ENCODE results near the gene FRMD8.

FRMD8 gene

GRCh38 chr11:65415499-65416340, 29.3 kb downstream of the FRMD8 start:
- no peak for DNase-seq

GRCh38 chr11:65416341-65416824, 29.9 kb downstream of the FRMD8 start:
- DNase-seq, result peak; percentile 95

- no peak for DNase-seq
Observed at GRCh38 chr11:65416841-65417701, 30.6 kb downstream of the FRMD8 start.

DNA sequence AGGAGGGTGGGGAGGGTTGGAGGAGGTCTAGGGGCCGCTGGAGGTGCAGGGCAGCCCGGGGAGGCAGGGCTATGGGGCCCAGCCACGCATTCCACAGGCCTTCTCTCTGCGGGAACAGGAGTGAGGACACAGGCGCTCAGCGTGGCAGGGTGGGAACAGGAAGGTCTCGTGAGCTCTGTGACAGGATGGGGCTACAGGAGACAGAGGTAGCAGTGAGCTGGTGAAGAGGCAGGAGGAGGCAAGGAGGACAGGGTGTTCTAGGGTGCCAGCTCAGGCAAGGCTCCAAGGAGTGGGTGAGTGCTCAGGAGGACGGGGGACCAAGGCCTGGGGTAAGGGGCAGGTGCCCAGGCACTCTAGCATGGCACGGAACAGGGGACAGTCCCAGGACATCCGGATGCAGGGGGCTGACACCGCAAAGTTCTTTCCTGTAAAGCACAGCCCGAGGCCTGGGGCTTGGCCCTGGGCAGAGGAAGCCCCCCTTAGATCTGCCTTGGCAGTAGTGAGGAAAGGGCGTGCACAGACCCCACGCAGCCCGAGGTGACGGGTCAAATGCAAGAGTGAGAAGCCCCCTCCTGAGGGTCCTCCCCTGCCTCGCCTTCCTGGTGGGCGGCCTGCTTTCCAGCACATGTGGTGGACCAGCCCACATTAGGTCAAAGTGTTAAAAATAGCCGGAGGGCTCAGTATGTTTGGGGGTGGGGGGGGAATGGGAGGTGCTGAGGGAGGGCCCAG, 31.4 kb downstream of the FRMD8 start:
- no peak for DNase-seq

DNA sequence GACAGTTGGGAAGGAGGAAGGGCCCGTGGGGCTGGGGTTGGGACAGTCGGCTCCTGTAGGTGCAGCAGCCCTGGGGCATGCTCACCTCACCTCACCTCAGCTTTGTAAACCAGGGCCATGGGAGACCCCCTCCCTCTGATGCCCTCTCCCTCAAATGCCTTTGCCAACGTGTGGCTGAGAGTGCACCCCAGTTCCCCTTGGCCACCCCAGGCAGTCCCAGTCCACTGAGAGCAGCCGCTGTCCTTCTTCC, 31.9 kb downstream of the FRMD8 start:
- DNase-seq, result no peak

DNA sequence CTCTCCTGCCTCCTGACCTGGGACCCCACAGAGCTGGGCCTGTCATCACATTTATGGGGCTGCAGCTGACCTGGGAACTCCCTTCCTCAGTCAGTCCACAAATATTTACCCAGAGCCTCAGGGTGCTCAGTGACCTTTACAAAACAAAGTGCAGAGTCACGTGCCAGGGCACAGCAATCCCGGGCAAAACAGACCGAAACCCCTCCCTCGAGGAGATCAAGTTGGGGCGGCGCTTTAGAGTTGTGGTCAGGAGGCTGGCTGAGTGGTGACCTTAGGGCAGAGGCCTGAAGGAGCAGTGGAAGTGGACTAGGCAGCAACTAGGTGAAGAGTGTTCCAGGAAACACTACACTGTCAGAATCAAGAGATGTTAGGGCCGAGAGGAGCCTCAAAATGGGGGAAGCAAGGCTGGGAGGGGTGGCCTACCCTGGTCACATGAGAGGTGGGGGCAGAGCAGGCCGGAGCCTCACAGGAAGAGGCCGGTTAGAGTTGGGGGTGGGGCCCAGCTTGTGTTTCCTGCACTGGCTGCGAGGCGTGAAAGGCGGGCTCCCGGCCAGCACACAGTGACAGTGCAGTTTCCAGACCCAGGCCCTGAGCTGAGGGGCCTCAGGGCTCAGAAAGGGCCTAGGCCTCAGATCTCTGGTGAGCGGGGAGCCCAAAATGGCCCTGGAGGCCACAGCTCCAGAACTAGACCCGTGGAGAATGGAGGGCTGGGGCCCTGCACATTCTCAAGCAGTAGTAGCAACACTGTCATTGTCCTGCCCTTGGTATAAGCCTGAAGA, 32.4 kb downstream of the FRMD8 start:
- DNase-seq, result peak; percentile 95

DNA sequence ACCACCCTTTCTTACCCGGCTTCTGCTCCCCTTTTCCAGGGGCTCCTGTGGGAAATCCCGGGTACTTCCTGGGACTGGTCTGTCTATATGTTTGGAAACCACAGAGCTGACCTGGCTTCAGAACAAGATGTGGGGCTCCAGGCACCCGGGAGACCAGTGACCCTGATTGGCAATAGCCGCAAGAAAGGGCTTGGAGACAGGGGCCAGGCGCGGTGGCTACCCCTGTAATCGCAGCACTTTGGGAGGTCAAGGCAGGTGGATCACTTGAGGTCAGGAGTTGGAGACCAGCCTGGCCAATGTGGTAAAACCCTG, 33.0 kb downstream of the FRMD8 start:
- DNase-seq, result no peak

- DNase-seq, result peak; percentile 85
Observed at GRCh38 chr11:65419772-65420481, 33.5 kb downstream of the FRMD8 start.

- no peak for DNase-seq
Observed at GRCh38 chr11:65420506-65420905, 34.1 kb downstream of the FRMD8 start.

- peak; percentile 87 for DNase-seq
Observed at GRCh38 chr11:65420979-65421793, 34.7 kb downstream of the FRMD8 start.

DNA sequence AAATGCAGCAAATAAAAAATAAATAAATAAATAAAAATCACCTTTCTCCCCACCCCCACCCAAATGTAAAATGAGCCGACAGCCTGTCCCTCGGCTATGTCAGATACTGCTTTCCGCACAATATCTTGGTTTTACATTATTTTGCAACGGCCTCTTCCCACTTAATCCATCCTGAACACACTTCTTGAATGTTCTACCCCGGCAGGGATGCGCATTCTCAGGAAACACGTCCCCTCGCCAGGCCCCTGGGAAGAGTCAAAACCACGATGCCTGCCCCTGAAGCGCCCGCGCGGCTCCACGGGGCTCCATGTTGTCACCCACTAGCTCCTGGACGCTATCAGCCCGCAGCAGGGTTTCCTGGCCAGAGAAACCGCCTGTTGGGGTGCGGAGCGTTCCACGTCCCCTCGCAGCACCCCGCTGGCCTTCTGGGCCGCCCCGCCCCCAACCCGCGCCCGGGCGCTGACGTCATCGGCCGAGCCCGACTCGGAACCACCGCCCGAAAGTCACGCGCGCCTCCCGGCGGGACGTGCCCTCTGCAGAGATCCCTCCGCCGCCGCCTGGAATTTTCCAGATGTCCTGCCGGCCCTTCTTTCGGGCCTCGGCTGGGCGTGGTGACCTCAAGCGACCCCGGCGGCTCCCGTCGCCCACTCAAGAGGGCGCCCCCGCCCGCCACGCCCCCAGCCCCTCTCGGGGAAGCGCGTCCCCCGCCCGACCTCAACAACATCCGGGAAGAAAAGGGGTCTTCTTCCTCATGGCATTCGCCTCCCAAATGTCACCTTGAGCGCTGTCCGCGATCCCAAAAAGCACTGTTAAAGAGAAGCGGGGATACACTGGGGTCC, 35.6 kb downstream of the FRMD8 start:
- DNase-seq, result peak; percentile 98

- DNase-seq, result peak; percentile 94
Observed at GRCh38 chr11:65422633-65423515, 36.4 kb downstream of the FRMD8 start, which contains the start of gene NEAT1. TSS of gene NEAT1 (plus strand) at chr11:65422798.

GRCh38 chr11:65423516-65424204, 37.2 kb downstream of the FRMD8 start:
- DNase-seq, result no peak

DNA sequence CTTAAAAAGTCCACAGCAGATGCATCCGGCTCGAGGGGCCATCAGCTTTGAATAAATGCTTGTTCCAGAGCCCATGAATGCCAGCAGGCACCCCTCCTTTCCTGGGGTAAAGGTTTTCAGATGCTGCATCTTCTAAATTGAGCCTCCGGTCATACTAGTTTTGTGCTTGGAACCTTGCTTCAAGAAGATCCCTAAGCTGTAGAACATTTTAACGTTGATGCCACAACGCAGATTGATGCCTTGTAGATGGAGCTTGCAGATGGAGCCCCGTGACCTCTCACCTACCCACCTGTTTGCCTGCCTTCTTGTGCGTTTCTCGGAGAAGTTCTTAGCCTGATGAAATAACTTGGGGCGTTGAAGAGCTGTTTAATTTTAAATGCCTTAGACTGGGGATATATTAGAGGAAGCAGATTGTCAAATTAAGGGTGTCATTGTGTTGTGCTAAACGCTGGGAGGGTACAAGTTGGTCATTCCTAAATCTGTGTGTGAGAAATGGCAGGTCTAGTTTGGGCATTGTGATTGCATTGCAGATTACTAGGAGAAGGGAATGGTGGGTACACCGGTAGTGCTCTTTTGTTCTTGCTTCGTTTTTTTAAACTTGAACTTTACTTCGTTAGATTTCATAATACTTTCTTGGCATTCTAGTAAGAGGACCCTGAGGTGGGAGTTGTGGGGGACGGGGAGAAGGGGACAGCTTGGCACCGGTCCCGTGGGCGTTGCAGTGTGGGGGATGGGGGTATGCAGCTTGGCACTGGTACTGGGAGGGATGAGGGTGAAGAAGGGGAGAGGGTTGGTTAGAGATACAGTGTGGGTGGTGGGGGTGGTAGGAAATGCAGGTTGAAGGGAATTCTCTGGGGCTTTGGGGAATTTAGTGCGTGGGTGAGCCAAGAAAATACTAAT, 38.0 kb downstream of the FRMD8 start:
- peak; percentile 60 for DNase-seq

DNA sequence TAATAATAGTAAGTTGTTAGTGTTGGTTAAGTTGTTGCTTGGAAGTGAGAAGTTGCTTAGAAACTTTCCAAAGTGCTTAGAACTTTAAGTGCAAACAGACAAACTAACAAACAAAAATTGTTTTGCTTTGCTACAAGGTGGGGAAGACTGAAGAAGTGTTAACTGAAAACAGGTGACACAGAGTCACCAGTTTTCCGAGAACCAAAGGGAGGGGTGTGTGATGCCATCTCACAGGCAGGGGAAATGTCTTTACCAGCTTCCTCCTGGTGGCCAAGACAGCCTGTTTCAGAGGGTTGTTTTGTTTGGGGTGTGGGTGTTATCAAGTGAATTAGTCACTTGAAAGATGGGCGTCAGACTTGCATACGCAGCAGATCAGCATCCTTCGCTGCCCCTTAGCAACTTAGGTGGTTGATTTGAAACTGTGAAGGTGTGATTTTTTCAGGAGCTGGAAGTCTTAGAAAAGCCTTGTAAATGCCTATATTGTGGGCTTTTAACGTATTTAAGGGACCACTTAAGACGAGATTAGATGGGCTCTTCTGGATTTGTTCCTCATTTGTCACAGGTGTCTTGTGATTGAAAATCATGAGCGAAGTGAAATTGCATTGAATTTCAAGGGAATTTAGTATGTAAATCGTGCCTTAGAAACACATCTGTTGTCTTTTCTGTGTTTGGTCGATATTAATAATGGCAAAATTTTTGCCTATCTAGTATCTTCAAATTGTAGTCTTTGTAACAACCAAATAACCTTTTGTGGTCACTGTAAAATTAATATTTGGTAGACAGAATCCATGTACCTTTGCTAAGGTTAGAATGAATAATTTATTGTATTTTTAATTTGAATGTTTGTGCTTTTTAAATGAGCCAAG, 38.9 kb downstream of the FRMD8 start:
- DNase-seq, result no peak
